HG03159 (cell line): Measurements from ENCODE around the gene NXPE2.

Source experiments
- ATAC-seq: cut with Tn5 transposase; IDR thresholded peaks from one replicate; pipeline ENCODE4 v1.9.1; 2021; ENCODE audit warnings: mild to moderate bottlenecking, moderate library complexity; ENCODE audit not compliant: unreplicated experiment

NXPE2 gene

GRCh38 chr11:114738954-114739353 lies 60.6 kb downstream of the NXPE2 start:
- peak; percentile 82 for ATAC-seq

GRCh38 chr11:114745150-114745671 lies 66.9 kb downstream of the NXPE2 start:
- no peak for ATAC-seq

- no peak for ATAC-seq
Observed at GRCh38 chr11:114746013-114746412, 67.7 kb downstream of the NXPE2 start.
